WTC11 (cell line): ENCODE results near the gene TRIM2. TPM values are rescaled to one million over a fixed set of nuclear protein-coding genes. Genes with fewer than 3 reads are reported as not detected.

Experiments used
- ATAC-seq: fragments of 200-7000 bp; cut with Tn5 transposase; 2 replicates; pipeline ENCODE4 v1.10.0; 2021; ENCODE audit warnings: mild to moderate bottlenecking, moderate library complexity
- CTCF ChIA-PET: fragments of 300-600 bp; sonication (Branson Sonifier 250); formaldehyde crosslinking; loops from one replicate; lab custom pipeline; 2021; ENCODE audit warnings: antibody characterized with exemption; lab: Charles Lee
- POLR2A ChIA-PET: fragments of 350-600 bp; sonication (Branson Sonifier 250); formaldehyde crosslinking; loops from one replicate; lab custom pipeline; 2021; ENCODE audit warnings: antibody characterized with exemption; lab: Charles Lee
- DNase-seq: peaks from one replicate; pipeline ENCODE4 v3.0.0; 2021; ENCODE audit warnings: low spot score
- H3K27ac Mint-ChIP-seq: 2 replicates; pipeline ENCODE4 v1.8.0; 2021; ENCODE audit warnings: mixed read lengths
- H3K27me3 Mint-ChIP-seq: 2 replicates; pipeline ENCODE4 v1.8.0; 2021; ENCODE audit warnings: low read depth, mild to moderate bottlenecking, moderate library complexity, mixed read lengths
- H3K36me3 Mint-ChIP-seq: 2 replicates; pipeline ENCODE4 v1.8.0; 2021; ENCODE audit warnings: mixed read lengths
- H3K4me1 Mint-ChIP-seq: 2 replicates; pipeline ENCODE4 v1.8.0; 2022; ENCODE audit warnings: mixed read lengths
- H3K4me3 Mint-ChIP-seq: 2 replicates; pipeline ENCODE4 v1.8.0; 2021; ENCODE audit warnings: mild to moderate bottlenecking, moderate library complexity, mixed read lengths
- H3K9me3 Mint-ChIP-seq: 2 replicates; pipeline ENCODE4 v1.8.0; 2021; ENCODE audit warnings: mixed read lengths
- CREB1 ChIP-seq: sonication (generic); formaldehyde crosslinking; IDR thresholded peaks from 2 replicates; pipeline ENCODE4 v1.8.0; 2023; ENCODE audit warnings: mild to moderate bottlenecking, missing genetic modification reagents
- ESRRA ChIP-seq: sonication (generic); formaldehyde crosslinking; IDR thresholded peaks from 2 replicates; pipeline ENCODE4 v1.8.1; 2022; ENCODE audit warnings: mild to moderate bottlenecking, missing genetic modification reagents, borderline replicate concordance
- FOXP1 ChIP-seq: sonication (generic); formaldehyde crosslinking; IDR thresholded peaks from 2 replicates; pipeline ENCODE4 v1.8.0; 2022; ENCODE audit warnings: missing genetic modification reagents, mild to moderate bottlenecking, moderate library complexity, borderline replicate concordance
- NR1H2 ChIP-seq: sonication (generic); formaldehyde crosslinking; IDR thresholded peaks from 2 replicates; pipeline ENCODE4 v1.9.0; 2021; ENCODE audit warnings: mild to moderate bottlenecking, moderate library complexity, missing genetic modification reagents
- NR3C1 ChIP-seq: sonication (generic); formaldehyde crosslinking; conservative IDR thresholded peaks from 2 replicates; pipeline ENCODE4 v1.8.1; 2023; ENCODE audit warnings: low read depth, mild to moderate bottlenecking, missing genetic modification reagents
- RELA ChIP-seq: sonication (generic); formaldehyde crosslinking; IDR thresholded peaks from 2 replicates; pipeline ENCODE4 v1.8.1; 2022; ENCODE audit warnings: missing genetic modification reagents, mild to moderate bottlenecking, borderline replicate concordance
- ZBTB21 ChIP-seq: sonication (generic); formaldehyde crosslinking; IDR thresholded peaks from 2 replicates; pipeline ENCODE4 v1.8.1; 2023; ENCODE audit warnings: mild to moderate bottlenecking, missing genetic modification reagents, borderline replicate concordance
- ZNF138 ChIP-seq: sonication (generic); formaldehyde crosslinking; conservative IDR thresholded peaks from 2 replicates; pipeline ENCODE4 v1.8.1; 2022; ENCODE audit warnings: mild to moderate bottlenecking, moderate library complexity, missing genetic modification reagents
- total RNA-seq: library from RNA; stranded (reverse); gene quantifications from 3 replicates; pipeline ENCODE4 v1.2.3, GENCODE V29; 2021
- TF ChIP-seq, protein P1 (sequence below): sonication (generic); formaldehyde crosslinking; IDR thresholded peaks from 2 replicates; pipeline ENCODE4 v1.8.1; 2023; ENCODE audit warnings: mild to moderate bottlenecking, moderate library complexity, missing genetic modification reagents
- TF ChIP-seq, protein P2 (sequence below): sonication (generic); formaldehyde crosslinking; IDR thresholded peaks from 2 replicates; pipeline ENCODE4 v1.8.1; 2023; ENCODE audit warnings: mild to moderate bottlenecking, missing genetic modification reagents, moderate library complexity
- TF ChIP-seq, protein P3 (sequence below): fragments of 250-450 bp; sonication (Bioruptor Pico); IDR thresholded peaks from 2 replicates; pipeline ENCODE4 v1.9.0; 2021; ENCODE audit warnings: mild to moderate bottlenecking, borderline replicate concordance
- TF ChIP-seq, protein P4 (sequence below): fragments of 200-600 bp; IDR thresholded peaks from 2 replicates; pipeline ENCODE4 v1.8.0; 2022; ENCODE audit warnings: antibody characterized with exemption
- TF ChIP-seq, protein P5 (sequence below): sonication (generic); formaldehyde crosslinking; IDR thresholded peaks from 2 replicates; pipeline ENCODE4 v1.8.1; 2022; ENCODE audit warnings: low read depth, mild to moderate bottlenecking, moderate library complexity, missing genetic modification reagents, borderline replicate concordance
- TF ChIP-seq, protein P6 (sequence below): sonication (generic); formaldehyde crosslinking; IDR thresholded peaks from 2 replicates; pipeline ENCODE4 v1.8.1; 2022; ENCODE audit warnings: mild to moderate bottlenecking, moderate library complexity, missing genetic modification reagents

TRIM2 gene
- total RNA-seq, 1 experiment from 2014 or later, result 54.5 TPM

DNA sequence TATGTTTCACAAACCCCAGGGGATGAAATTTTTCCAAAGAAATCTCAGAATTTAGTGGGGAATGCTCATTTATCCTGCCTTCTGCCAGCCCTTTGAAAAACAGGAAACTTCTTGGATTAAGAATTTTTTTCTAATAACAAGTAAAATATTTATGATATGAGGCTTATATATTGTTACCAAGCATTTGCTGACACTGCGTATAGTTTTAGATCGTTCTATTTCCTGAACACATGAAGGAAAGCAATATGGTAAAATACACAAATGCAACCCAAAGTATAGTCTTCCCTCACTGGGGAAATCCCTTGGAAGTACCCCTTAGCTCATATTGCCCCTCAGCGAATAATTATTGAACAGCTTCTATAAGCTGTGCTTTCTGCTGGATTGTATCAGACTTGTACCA lies 85.9 kb downstream of the TRIM2 start:
- Mint-ChIP-seq H3K4me1 (0 out of 2 replicates have a peak, but pooled peaks cover 8% of the 10 kb centered on the region), H3K4me3 (no peak overlapping the region), H3K36me3 (peaks cover 31% of the 10 kb centered on the region), H3K9me3 (peaks cover 18% of the 10 kb centered on the region), H3K27ac (no peak overlapping the region), H3K27me3 (no peaks in the 10 kb centered on the region)
- no peak for DNase-seq
- ATAC-seq, result no peak
- TF ChIP-seq, protein P1, sequence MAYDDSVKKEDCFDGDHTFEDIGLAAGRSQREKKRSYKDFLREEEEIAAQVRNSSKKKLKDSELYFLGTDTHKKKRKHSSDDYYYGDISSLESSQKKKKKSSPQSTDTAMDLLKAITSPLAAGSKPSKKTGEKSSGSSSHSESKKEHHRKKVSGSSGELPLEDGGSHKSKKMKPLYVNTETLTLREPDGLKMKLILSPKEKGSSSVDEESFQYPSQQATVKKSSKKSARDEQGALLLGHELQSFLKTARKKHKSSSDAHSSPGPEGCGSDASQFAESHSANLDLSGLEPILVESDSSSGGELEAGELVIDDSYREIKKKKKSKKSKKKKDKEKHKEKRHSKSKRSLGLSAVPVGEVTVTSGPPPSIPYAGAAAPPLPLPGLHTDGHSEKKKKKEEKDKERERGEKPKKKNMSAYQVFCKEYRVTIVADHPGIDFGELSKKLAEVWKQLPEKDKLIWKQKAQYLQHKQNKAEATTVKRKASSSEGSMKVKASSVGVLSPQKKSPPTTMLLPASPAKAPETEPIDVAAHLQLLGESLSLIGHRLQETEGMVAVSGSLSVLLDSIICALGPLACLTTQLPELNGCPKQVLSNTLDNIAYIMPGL (CRISPR knock-in tag), result no peak
- TF ChIP-seq ESRRA (no peak), NR1H2 (CRISPR knock-in tag) (no peak), ZBTB21 (CRISPR knock-in tag) (no peak), RELA (no peak)
- TF ChIP-seq, protein P2, sequence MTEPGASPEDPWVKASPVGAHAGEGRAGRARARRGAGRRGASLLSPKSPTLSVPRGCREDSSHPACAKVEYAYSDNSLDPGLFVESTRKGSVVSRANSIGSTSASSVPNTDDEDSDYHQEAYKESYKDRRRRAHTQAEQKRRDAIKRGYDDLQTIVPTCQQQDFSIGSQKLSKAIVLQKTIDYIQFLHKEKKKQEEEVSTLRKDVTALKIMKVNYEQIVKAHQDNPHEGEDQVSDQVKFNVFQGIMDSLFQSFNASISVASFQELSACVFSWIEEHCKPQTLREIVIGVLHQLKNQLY (CRISPR knock-in tag), result no peak
- TF ChIP-seq, protein P3, sequence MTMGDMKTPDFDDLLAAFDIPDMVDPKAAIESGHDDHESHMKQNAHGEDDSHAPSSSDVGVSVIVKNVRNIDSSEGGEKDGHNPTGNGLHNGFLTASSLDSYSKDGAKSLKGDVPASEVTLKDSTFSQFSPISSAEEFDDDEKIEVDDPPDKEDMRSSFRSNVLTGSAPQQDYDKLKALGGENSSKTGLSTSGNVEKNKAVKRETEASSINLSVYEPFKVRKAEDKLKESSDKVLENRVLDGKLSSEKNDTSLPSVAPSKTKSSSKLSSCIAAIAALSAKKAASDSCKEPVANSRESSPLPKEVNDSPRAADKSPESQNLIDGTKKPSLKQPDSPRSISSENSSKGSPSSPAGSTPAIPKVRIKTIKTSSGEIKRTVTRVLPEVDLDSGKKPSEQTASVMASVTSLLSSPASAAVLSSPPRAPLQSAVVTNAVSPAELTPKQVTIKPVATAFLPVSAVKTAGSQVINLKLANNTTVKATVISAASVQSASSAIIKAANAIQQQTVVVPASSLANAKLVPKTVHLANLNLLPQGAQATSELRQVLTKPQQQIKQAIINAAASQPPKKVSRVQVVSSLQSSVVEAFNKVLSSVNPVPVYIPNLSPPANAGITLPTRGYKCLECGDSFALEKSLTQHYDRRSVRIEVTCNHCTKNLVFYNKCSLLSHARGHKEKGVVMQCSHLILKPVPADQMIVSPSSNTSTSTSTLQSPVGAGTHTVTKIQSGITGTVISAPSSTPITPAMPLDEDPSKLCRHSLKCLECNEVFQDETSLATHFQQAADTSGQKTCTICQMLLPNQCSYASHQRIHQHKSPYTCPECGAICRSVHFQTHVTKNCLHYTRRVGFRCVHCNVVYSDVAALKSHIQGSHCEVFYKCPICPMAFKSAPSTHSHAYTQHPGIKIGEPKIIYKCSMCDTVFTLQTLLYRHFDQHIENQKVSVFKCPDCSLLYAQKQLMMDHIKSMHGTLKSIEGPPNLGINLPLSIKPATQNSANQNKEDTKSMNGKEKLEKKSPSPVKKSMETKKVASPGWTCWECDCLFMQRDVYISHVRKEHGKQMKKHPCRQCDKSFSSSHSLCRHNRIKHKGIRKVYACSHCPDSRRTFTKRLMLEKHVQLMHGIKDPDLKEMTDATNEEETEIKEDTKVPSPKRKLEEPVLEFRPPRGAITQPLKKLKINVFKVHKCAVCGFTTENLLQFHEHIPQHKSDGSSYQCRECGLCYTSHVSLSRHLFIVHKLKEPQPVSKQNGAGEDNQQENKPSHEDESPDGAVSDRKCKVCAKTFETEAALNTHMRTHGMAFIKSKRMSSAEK (CRISPR knock-in tag), result no peak
- TF ChIP-seq, protein P4, sequence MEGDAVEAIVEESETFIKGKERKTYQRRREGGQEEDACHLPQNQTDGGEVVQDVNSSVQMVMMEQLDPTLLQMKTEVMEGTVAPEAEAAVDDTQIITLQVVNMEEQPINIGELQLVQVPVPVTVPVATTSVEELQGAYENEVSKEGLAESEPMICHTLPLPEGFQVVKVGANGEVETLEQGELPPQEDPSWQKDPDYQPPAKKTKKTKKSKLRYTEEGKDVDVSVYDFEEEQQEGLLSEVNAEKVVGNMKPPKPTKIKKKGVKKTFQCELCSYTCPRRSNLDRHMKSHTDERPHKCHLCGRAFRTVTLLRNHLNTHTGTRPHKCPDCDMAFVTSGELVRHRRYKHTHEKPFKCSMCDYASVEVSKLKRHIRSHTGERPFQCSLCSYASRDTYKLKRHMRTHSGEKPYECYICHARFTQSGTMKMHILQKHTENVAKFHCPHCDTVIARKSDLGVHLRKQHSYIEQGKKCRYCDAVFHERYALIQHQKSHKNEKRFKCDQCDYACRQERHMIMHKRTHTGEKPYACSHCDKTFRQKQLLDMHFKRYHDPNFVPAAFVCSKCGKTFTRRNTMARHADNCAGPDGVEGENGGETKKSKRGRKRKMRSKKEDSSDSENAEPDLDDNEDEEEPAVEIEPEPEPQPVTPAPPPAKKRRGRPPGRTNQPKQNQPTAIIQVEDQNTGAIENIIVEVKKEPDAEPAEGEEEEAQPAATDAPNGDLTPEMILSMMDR, result no peak
- ChIA-PET POLR2A (interaction anchor here (0.6 kb wide), 1 partner anchor 11 kb away, joined by 6 read pairs; no protein-coding TSS in a partner anchor), CTCF (interaction anchor here (1.2 kb wide), 1 partner anchor 58 kb away, joined by 5 read pairs; no protein-coding TSS in a partner anchor)

DNA sequence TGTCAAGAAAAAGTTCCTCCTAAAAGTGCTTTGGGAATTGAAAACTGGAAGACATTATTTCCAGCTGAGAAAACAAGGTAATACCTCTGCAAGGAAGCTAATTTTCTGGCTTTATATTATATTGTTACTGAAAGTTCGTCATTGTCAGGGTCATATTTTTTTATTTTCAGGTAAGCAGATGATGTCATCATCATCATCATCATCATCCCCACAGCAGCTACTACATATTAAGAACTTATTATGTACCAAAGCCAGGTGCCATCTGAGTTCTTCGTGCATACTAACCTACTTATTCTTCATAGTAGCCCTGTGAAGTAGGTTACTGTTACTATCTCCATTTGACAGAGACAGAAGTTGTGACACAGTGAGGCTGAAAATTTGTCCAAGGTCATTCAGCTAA lies 87.3 kb downstream of the TRIM2 start:
- ATAC-seq (no peak), DNase-seq (no peak)
- H3K4me1 Mint-ChIP-seq, result peaks cover 17% of the 10 kb centered on the region
- CTCF ChIA-PET, result interaction anchor here (1.2 kb wide), 1 partner anchor 149 kb away, joined by 3 read pairs; no protein-coding TSS in a partner anchor
- no peak overlapping the region for H3K27ac Mint-ChIP-seq
- no peaks in the 10 kb centered on the region; the same call in 1 of the 2 replicates for H3K27me3 Mint-ChIP-seq
- H3K9me3 Mint-ChIP-seq, result peaks cover 30% of the 10 kb centered on the region
- TF ChIP-seq, protein P5, sequence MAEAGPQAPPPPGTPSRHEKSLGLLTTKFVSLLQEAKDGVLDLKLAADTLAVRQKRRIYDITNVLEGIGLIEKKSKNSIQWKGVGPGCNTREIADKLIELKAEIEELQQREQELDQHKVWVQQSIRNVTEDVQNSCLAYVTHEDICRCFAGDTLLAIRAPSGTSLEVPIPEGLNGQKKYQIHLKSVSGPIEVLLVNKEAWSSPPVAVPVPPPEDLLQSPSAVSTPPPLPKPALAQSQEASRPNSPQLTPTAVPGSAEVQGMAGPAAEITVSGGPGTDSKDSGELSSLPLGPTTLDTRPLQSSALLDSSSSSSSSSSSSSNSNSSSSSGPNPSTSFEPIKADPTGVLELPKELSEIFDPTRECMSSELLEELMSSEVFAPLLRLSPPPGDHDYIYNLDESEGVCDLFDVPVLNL (CRISPR knock-in tag), result no peak
- TF ChIP-seq ZNF138 (CRISPR knock-in tag) (no peak), CREB1 (CRISPR knock-in tag) (no peak), FOXP1 (no peak), NR3C1 (CRISPR knock-in tag) (no peak), ZBTB21 (CRISPR knock-in tag) (no peak)
- TF ChIP-seq, protein P6, sequence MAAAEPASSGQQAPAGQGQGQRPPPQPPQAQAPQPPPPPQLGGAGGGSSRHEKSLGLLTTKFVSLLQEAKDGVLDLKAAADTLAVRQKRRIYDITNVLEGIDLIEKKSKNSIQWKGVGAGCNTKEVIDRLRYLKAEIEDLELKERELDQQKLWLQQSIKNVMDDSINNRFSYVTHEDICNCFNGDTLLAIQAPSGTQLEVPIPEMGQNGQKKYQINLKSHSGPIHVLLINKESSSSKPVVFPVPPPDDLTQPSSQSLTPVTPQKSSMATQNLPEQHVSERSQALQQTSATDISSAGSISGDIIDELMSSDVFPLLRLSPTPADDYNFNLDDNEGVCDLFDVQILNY, result no peak
- peaks cover 45% of the 10 kb centered on the region for H3K36me3 Mint-ChIP-seq
- H3K4me3 Mint-ChIP-seq, result no peak overlapping the region
- POLR2A ChIA-PET, result no interaction called here
